H1 (cell line): ENCODE measurements around the gene SLIT3. TPM values are rescaled to one million over a fixed set of nuclear protein-coding genes. Genes with fewer than 3 reads are reported as not detected.

Experiments
- CBX8 ChIP-seq: fragments of 300-800, 300-1000 bp; sonication (generic); IDR thresholded peaks from 2 replicates; pipeline ENCODE4 v1.7.1; 2016; ENCODE audit warnings: low read depth, low read length, borderline replicate concordance
- CHD7 ChIP-seq: fragments of 300-600 bp; sonication (generic); IDR thresholded peaks from 2 replicates; pipeline ENCODE4 v1.7.1; 2012; ENCODE audit warnings: low read length, moderate library complexity, mild to moderate bottlenecking, inconsistent platforms; ENCODE audit not compliant: insufficient replicate concordance
- MAX ChIP-seq: IDR thresholded peaks from 2 replicates; pipeline ENCODE4 v1.6.1; 2012; ENCODE audit warnings: inconsistent platforms
- POLR2A ChIP-seq, 2 experiments: IDR thresholded peaks; 1 replicate in 1 of 2; 2 replicates in 1 of 2; pipeline ENCODE4 v1.6.1; 2011; ENCODE audit warnings: low read depth in 2 of 2, low read length in 2 of 2, mild to moderate bottlenecking in 2 of 2; ENCODE audit errors: control extremely low read depth in 1 of 2
- RBBP5 ChIP-seq: IDR thresholded peaks from 2 replicates; pipeline ENCODE4 v1.7.1; 2012; ENCODE audit warnings: low read depth, mild to moderate bottlenecking, inconsistent platforms, low read length, moderate library complexity, borderline replicate concordance
- RXRA ChIP-seq: IDR thresholded peaks from 2 replicates; pipeline ENCODE4 v1.6.1; 2011; ENCODE audit warnings: low read depth, mild to moderate bottlenecking, low read length, moderate library complexity; ENCODE audit not compliant: insufficient read depth
- SIN3A ChIP-seq, 2 experiments: IDR thresholded peaks in 1 of 2; conservative IDR thresholded peaks in 1 of 2; 2 replicates each; pipeline ENCODE4 v1.6.1; 2011 to 2012; ENCODE audit warnings: low read length in 2 of 2, improper control_type of control experiment in 1 of 2, low read depth in 1 of 2, mild to moderate bottlenecking in 1 of 2
- SP4 ChIP-seq: IDR thresholded peaks from 2 replicates; pipeline ENCODE4 v1.6.1; 2012; ENCODE audit warnings: low read length, inconsistent platforms
- TAF1 ChIP-seq: IDR thresholded peaks from 2 replicates; pipeline ENCODE4 v1.6.1; 2011; ENCODE audit warnings: mild to moderate bottlenecking, low read depth, low read length
- USF2 ChIP-seq: IDR thresholded peaks from 2 replicates; pipeline ENCODE4 v1.6.1; 2011; ENCODE audit warnings: low read length, improper control_type of control experiment
- polyA plus RNA-seq, 7 experiments: library from polyadenylated mRNA; depleted of rRNA in 3 of 7; stranded (reverse) in 5 of 7; unstranded in 2 of 7; fragments of >200 nt in 5 of 7; fragments of 200-250 nt in 2 of 7; gene quantifications; 1 replicate in 5 of 7; 2 replicates in 1 of 7; 4 replicates in 1 of 7; pipeline versions ENCODE4 v1.2.1 to v1.2.3, GENCODE V29; 2011 to 2013; ENCODE audit warnings: missing spikeins in 2 of 7, mixed read lengths in 2 of 7
- total RNA-seq: library from RNA; stranded (reverse); fragmentation: NEBNext Ultra II Directional; extraction: Animal tissue kit (Norgen Biotek cat#: 25700); gene quantifications from 2 replicates; pipeline ENCODE4 v1.2.1, GENCODE V29; 2021

The SLIT3 gene
- total and polyA plus RNA-seq, 2 of the 8 experiments (the other 6 are each of a cell fraction or from before 2014, with no cell fraction given) = 1.1 to 1.2 TPM

DNA sequence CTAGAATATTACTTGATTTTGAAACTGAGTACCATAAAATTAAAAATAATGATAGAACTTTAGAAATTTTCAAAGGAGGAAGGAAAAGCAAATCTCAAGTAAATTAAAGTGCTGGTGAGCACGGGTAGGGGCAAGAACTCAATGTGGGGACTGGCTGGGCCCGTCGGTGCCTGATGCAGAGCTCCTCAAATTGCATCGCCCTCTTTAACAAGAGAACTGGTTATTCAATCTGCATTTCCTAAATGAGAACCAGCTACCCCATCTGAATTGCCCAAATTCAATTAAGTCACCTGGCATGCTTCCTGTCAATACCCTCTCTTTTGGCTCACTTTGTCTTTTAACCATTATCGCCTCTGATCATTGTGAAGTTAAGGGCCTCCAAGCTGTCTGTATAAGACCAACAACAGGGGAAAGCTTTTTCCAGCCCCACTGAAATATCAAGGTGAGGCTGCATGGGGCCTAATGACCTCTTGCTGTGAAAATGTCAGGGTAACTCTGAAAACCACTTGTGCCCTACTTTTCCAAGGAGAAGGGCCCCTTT lies 316.7 kb downstream of the SLIT3 start (continued):
- TF ChIP-seq CHD7 (no peak), SIN3A (conservative IDR thresholded peaks at IDR 0.05 in 1 of 2, IDR thresholded peaks at IDR 0.05 in 1 of 2; ENCODE audit: low read depth in 1 of 2, low read length in 2 of 2) (no peak), USF2 (no peak), MAX (no peak), CBX8 (no peak), RXRA (no peak), TAF1 (no peak), POLR2A (IDR thresholded peaks at IDR 0.05; ENCODE audit: control extremely low read depth in 1 of 2, low read depth in 2 of 2, low read length in 2 of 2) (no peak), SP4 (no peak), RBBP5 (no peak)
